NCI-H2196 (cell line): Measurements from ENCODE around the gene ZMIZ2.

ENCODE experiments used
- DNase-seq: peaks from one replicate; lab custom pipeline; 2025; ENCODE audit not compliant: unreplicated experiment; lab: John Stamatoyannopoulos, UW

The ZMIZ2 gene

DNA sequence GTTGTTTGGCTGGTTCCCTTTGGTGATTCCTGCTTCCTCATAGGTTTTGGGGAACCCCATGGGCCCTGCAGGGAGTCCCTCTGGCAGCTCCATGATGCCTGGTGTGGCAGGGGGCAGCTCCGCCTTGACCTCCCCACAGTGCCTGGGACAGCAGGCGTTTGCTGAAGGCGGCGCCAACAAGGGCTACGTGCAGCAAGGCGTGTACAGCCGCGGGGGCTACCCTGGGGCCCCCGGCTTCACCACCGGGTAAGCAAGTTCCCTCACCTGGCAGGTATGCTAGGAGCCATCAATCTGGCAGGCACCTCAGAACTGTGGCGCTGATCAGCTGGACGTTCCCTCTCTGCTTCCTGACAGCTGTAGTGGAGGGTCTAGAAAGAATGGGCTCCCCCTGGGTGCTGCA is 8.3 kb downstream of the ZMIZ2 start:
- DNase-seq: no peak

DNA sequence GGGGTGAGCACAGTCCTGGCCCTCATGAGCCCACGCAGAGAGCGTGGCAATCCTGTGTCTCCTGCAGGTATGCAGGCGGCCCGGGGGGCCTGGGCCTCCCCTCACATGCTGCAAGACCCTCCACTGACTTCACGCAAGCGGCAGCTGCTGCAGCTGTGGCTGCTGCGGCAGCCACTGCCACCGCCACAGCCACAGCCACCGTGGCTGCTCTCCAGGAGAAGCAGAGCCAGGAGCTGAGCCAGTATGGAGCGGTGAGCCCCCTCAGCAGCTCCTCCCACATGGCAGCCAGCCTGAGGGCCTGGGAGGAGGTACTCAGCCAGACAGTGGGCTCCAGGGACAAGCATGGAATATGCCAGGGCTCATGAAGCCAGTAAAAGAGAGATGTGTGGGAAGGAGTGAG is 8.7 kb downstream of the ZMIZ2 start:
- DNase-seq: peak; percentile 15

DNA sequence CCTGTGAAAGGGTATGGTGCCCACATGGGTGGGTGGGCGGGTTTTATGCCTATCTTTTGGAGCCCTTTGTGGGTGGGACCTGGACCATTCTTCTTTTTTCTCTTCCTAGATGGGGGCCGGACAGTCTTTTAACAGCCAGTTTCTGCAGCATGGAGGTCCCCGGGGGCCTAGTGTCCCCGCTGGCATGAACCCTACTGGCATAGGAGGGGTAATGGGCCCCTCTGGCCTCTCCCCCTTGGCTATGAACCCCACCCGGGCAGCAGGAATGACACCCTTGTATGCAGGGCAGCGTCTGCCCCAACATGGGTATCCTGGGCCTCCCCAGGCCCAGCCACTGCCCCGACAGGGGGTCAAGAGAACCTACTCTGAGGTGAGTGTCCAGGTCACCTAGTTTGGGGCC is 9.1 kb downstream of the ZMIZ2 start:
- no peak for DNase-seq

DNA sequence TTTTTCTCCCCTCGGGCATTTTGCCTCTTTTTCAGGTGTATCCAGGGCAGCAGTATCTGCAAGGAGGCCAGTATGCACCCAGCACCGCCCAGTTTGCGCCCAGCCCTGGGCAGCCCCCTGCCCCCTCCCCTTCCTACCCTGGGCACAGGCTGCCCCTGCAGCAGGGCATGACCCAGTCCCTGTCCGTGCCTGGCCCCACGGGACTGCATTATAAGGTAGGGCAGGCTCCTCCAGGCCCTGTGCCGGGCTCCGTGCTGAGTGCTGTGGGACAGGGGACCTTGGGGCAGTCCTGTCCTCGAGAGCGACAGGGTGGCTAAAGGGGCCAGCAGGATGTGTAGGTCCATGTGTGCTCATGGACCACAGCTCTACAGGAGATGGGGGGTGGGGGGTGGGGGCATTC is 10.6 kb downstream of the ZMIZ2 start:
- DNase-seq: no peak

DNA sequence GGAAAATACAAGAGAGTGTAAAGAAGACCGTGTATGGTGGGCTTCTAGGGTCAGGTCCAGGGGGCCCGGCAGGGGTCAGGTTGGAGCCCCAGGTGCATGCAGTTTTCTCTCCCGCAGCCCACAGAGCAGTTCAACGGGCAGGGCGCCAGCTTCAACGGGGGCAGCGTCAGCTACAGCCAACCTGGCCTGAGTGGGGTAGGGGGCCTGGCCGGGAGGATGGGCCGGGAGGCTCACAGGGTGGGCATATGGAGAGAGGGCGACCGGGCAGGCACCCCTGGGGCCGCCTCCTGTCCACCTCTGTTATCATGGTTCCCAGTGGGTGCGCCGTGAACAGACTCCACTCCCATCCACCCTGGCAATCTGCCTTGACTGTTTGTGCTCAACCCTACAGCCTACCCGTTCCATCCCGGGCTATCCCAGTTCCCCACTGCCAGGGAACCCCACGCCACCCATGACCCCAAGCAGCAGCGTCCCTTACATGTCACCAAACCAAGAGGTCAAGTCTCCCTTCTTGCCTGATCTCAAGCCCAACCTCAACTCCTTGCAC is 11.5 kb downstream of the ZMIZ2 start:
- no peak for DNase-seq

DNA sequence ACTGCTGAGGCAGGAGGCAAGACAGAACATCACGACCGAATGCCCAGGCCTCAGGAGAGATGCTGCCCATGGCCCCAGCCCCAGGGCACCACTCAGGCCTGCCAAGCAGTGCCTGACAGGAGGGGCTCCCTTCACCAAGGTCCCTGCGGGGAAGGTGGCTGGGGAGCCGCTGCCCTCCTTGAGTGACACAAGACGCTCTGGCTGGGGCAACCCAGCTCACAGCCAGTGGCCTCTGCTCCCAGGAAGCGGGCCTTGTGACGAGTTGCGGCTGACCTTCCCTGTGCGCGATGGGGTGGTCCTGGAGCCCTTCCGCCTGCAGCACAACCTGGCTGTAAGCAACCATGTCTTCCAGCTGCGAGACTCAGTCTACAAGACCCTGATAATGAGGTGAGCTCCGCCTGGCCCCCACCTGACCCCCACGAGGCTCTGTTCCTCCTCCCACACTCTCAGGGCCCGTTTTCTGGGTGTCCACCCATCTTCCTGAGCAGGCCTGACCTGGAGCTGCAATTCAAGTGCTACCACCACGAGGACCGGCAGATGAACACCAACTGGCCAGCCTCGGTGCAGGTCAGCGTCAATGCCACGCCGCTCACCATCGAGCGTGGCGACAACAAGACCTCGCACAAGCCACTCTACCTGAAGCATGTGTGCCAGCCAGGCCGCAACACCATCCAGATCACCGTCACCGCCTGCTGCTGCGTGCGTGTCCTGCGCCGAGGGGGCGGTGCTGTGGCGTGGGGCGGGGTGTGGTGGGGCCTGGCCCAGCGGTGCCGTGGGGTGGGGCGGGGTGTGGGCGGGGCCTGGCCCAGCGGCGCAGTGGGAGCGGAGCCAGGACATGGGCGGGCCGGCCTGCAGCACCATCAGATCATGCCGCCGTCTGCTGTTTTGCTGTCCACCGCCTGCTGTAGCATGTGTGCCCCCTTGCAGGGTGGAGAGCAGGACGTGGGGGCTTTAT is 12.8 kb downstream of the ZMIZ2 start:
- no peak for DNase-seq

DNA sequence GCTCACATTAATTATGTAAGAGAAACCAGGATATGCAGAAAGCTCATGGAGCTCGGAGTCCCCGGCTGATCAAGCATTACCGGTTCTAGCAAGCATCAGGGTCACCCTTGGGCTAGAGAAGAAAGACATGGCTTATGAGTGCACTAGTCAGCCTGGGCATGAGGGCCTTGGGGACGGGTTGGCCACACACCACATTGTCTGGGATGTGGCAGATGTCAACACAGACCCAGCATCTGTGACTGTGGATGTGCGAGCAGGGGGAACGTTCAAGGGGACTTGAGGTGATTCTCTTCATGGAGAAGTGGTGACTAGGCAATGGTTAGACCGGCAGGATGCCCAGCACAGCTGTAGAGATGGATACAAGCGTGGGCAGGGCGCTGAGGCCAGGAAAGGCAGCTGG is 13.7 kb downstream of the ZMIZ2 start:
- DNase-seq: no peak

DNA sequence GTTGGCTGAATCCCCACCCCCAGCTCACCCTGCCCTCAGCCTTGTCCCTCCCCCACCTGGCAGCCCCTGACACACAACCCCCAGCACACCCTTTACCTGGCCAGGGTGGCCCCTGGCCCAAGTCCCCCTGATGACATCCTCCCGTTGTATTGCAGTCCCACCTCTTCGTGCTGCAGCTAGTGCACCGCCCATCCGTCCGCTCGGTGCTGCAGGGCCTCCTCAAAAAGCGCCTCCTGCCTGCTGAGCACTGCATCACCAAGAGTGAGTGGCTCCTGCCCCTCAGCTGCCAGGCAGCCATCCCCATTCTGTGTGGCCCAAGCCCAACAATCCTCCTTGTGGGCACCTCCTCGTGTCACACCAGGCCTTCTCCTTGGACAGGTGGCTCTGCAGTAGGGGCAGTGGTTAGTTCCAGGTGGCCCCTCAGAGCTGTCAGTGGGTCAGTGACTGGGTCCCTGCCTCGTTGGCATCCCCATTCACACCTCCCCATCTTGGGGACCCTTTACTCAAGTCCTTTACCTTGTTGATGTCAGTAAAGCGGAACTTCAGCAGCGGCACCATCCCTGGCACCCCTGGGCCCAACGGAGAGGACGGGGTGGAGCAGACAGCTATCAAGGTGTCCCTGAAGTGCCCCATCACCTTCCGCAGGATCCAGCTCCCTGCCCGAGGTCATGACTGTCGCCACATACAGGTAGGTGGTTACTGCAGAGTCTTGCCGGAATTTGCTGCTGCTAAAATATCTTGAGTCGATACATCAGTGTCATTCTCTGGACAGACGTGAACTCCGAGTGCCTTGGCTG is 14.3 kb downstream of the ZMIZ2 start:
- no peak for DNase-seq

DNA sequence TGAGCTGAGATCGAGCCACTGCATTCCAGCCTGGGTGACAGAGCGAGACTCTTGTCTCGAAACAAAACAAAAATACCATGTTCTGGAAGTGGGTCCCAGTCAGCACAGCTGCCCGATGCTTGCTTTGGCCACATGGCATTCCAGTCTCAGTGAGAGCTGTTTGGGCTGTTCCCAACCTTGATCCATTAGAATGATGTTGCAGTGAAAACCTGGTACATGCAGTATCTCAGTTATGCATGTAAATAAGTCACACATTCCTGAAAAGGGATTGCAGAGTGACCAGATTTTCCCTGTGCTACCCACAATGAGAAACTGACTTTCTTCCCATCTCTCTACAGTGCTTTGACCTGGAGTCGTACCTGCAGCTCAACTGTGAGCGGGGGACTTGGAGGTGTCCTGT is 15.4 kb downstream of the ZMIZ2 start:
- DNase-seq: no peak

DNA sequence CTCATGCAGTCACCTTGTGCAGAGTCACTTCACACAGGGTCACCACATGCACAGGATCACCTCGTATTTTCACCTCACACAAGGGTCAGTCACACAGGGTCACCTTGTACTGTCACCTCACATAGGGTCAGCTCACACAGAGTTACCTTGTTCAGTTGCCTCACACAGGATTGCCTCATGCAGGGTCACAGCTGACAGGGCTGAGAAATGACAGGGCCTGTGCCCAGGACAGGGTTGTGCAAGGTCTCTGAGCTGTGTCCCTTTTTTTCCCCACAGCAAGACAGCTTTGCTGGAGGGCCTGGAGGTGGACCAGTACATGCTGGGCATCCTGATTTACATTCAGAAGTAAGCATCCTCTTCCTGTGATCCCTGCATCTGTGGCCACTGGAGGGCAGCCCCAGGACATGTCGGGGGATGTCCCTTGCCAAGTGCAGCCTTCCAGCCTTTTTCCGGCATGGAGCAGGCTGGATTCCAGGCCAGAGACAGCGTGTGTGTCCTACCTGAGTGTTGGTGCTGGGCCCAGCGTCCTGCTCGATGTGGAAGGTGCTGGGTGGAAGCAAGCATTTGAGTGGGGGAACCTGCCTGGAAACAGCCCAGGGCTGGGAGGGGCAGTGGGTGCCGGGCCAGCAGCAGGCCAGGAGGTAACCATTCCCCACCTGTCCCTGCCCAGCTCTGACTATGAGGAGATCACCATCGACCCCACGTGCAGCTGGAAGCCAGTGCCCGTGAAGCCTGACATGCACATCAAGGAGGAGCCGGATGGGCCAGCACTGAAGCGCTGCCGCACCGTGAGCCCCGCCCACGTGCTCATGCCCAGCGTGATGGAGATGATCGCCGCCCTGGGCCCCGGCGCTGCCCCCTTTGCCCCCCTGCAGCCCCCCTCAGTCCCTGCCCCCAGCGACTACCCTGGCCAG is 16.3 kb downstream of the ZMIZ2 start:
- no peak for DNase-seq

DNA sequence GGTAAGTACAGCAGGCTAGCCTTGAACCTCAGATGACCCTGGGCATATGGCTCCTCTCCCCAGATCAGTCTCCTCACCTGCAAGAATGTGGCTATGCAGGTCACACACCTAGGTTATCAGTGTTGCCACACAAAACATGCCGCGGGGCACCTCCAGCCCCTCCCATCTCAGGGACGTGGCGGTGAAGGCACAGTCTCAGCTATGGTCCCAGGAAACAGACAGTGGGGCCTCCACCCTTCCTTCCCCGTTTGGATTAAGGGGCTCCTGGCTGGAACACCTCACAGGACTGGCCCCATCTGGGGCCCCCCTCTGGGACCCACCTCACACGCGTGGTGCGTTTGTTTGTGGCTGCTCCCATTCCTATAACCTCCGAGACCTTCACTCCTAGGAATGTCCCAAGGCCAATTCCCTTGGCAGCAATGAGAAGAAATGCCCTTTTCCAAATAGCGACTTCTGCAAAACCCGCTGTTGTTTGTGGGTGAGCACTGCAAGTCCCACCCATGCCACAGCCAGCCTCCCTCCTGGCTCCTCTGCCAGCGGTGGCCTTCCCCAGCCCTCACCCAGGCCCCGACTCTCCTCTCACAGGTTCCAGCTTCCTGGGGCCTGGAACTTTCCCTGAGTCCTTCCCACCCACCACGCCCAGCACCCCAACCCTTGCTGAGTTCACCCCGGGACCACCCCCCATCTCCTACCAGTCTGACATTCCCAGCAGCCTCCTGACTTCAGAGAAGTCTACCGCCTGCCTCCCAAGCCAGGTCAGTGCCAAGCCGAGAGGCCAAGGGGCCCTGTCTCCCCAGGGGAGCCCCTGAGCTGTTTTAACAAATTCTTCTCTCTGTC is 17.1 kb downstream of the ZMIZ2 start:
- DNase-seq: no peak

DNA sequence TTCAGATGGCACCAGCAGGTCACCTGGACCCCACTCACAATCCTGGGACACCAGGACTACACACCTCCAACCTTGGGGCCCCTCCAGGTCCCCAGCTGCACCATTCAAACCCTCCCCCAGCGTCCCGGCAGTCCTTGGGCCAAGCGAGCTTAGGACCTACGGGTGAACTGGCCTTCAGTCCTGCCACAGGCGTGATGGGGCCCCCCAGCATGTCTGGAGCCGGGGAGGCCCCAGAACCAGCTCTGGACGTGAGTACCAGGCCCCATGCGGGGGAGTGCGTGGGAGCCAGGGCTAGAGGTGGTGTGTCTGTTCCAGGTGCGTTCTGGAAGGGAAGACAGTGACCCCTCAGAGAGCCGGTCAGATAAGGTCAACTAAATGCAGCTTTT is 17.8 kb downstream of the ZMIZ2 start:
- DNase-seq: no peak

DNA sequence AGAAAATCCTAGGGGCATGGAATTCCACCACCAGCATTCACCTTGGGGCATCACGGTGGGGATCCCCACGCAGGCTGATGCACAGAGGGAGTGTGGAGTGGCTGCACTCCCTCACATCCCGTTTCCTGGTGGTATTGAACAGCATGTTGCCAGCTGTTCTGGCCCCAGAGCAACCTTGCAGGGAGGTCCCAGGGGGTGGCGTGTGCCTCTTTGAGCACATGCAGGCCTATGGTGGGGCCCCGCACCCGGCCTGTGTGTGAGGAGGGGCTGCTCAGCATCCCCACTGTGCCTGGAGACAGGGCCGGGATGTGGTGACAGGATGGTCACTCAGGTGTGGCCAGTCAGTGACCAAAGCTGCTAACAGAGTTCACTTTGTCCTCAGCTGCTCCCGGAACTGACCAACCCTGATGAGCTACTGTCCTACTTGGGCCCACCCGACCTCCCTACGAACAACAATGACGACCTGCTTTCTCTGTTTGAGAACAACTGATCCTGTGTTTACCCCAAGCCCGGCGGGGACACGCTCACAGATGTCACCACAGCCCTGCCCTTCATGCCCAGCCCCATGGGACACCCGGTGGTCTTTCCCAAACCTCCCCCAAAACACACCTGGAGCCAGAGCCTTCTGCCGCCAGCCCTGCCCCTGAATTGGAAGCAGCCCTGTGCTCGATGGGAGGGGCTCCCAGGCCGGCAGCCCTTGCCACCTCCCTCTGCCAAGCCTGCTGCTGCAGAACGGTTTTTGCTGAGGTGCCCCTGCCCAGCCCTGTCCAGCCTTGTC is 18.7 kb downstream of the ZMIZ2 start:
- DNase-seq: no peak

DNA sequence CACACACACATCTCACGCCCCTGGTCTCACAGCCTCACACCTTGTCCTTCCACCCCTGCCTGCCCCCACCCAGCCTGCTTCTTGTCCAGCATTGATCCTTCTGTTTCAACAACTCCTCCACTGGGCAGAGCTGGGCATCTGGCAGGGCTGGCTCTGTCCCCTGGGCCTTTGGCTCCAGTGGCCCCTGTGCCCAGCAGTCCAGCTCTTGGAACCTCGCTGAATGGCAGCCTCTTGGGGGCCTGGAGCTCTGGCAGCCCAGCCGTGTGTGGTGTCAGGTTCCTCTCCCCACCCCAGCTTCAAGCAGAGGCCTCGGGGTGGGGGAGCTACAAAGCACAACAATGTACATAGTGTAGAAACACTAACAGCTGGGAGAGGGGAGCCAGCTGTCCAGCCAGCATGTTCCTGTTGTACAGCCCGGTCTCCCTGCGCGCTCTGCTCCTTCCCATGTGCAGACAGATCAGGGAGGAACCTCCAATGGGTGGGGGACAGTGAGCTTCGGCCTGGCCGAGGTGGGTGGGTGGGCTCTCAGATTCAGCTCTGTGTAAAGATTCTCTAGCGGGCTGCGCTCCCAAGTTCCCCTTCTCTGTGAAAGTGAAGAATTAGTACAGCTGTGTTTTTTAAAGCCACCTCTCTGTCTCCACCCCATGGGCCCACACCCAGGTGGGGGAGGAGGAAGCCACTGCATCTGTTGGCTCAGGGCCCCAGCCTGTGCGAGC is 19.4 kb downstream of the ZMIZ2 start:
- DNase-seq: peak; percentile 40

DNA sequence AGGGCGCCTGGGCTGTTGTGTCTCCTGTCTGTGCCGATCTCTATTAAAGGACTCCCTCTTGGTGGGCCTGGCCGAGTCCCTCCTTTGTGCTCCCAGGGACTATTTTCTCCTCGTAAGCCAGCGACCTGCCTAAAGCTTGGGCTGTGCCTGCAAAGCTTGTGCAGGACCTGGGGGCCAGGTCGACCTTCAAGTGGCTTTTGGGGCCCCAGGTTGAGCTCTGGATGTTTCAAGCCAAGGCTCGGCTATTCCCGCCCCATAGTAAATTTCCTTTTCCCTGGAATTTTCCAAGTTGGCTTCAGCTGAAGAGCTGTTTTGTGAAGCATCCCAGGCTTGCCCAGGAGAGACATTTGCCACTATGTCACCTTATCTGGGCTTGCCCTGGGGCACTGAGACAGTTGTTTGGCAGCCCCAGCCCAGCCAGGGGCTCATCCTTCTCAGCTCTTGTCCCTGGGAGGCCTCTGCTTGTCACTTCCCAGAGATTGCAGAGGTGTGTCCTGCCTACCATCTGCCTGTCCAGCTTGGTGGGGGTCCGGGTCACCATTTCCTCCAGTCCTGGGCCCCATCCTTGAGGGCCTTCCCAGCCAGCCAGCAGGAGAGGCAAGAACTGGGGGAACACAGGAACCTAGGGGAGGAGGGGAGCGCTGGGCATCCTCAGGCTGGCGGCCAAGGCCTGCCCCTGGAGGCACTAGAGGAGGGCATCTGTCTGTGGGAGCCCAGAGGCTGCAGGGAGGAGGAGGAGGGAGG is 20.2 kb downstream of the ZMIZ2 start:
- DNase-seq: no peak

DNA sequence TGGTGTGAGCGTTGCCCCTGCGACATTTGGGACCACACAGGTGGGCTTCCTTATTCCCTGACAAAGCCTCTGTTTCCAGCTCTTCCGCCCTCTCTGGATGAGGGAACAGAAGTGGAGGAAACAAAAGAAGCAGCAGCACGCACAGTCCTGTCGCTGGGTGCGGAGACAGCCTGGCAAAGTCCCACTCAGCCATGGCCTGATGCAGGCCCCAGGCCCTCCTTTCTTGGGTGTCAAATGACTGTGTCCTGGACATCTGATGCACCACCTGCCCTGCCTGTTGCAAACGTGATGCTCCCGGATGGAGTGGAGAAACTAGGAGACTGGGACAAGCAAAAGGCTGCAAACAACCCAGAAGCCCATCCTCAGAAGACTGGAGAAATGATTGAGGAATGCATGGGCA is 20.7 kb downstream of the ZMIZ2 start:
- DNase-seq: peak; percentile 30

DNA sequence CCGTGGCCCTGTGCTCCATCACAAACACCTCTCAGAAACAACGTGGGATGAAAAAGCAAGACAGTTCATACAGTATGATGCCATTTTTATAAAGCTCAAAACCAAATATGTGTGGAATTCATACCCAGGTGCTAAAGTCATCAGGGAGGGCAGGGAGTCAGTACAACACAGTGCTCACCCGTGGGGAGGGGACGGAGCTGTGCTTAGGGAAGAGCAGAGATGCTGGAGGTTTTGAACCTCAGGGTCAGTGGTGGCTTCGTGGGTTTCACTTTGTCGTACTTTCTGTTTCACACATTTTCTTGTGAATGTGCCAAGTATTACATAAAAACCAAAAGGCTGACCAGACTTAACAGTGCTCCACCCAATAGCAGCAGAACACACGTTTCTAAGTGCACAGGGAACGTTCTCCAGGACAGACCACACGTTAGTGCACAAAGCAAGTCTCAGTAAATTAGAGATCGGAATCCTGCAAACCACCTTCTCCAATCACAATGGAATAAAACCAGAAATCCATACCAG is 21.2 kb downstream of the ZMIZ2 start:
- DNase-seq: no peak

DNA sequence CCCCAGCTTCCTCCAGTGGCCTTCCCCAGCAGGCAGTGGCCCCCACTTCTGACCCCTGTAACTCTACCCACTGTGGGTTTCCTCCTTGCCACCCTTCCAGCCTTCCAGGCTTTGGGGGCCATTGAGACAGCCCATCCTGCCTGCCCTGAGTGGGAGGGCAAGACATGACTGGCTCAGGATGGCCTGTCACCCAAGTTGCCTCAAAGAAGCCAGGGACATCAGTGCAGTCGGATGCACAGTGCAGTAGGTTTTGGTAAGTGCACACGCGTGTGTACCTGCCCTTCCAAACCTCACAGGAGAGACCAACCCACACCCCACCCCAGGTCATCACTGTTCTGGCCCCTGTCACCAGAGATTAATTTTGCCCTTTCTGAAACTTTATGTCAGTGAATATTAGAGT is 22.7 kb downstream of the ZMIZ2 start:
- no peak for DNase-seq
